MCF 10A (cell line): ENCODE results near the gene ARHGEF37. TPM values are rescaled to one million over a fixed set of nuclear protein-coding genes. Genes with fewer than 3 reads are reported as not detected.
A peak's percentile ranks its signal among the peaks of the same experiment; 100 is the strongest.

Experiments
- BruUV-seq: library from RNA; stranded (reverse); fragments of 400-500 nt; replicated peaks from 2 replicates; lab custom pipeline; 2021; lab: Mats Ljungman, UMichigan
- CTCF ChIA-PET: fragments of 300-600 bp; sonication (Branson Sonifier 250); formaldehyde crosslinking; extraction: SDS; loops from one replicate; lab custom pipeline; 2021; ENCODE audit warnings: antibody characterized with exemption, inconsistent platforms; lab: Yijun Ruan, JAX
- POLR2A ChIA-PET: fragments of 300-600, 350-650 bp; sonication (Branson Sonifier 250); formaldehyde crosslinking; extraction: SDS; loops from one replicate; lab custom pipeline; 2020; ENCODE audit warnings: antibody characterized with exemption, inconsistent platforms; lab: Yijun Ruan, JAX
- DNase-seq: peaks from one replicate; pipeline ENCODE4 v3.0.0-alpha.2; 2018; ENCODE audit not compliant: unreplicated experiment
- H3K27ac Mint-ChIP-seq: one replicate; pipeline ENCODE4 v1.8.0; 2022; ENCODE audit warnings: mild to moderate bottlenecking, low read depth, mixed read lengths; ENCODE audit not compliant: unreplicated experiment
- H3K27me3 Mint-ChIP-seq: one replicate; pipeline ENCODE4 v1.8.0; 2022; ENCODE audit warnings: mixed read lengths; ENCODE audit not compliant: insufficient read depth, unreplicated experiment
- H3K36me3 Mint-ChIP-seq: one replicate; pipeline ENCODE4 v1.8.0; 2022; ENCODE audit warnings: mild to moderate bottlenecking, moderate library complexity, mixed read lengths; ENCODE audit not compliant: insufficient read depth, unreplicated experiment
- H3K4me1 Mint-ChIP-seq: one replicate; pipeline ENCODE4 v1.8.0; 2022; ENCODE audit warnings: mixed read lengths; ENCODE audit not compliant: insufficient read depth, unreplicated experiment
- H3K4me3 Mint-ChIP-seq: one replicate; pipeline ENCODE4 v1.8.0; 2022; ENCODE audit warnings: mild to moderate bottlenecking, moderate library complexity, mixed read lengths; ENCODE audit not compliant: unreplicated experiment
- H3K9me3 Mint-ChIP-seq: one replicate; pipeline ENCODE4 v1.8.0; 2022; ENCODE audit warnings: mixed read lengths; ENCODE audit not compliant: unreplicated experiment
- CTCF ChIP-seq: fragments of 200-600 bp; IDR thresholded peaks from one replicate; pipeline ENCODE4 v1.8.0; 2022; ENCODE audit warnings: antibody characterized with exemption, mild to moderate bottlenecking; ENCODE audit not compliant: unreplicated experiment
- intact Hi-C: fragments of 100-400 bp; cut with micrococcal nuclease; formaldehyde crosslinking; loops from 2 replicates; pipeline ENCODE4 v1.14.1; 2022
- total RNA-seq: library from RNA; stranded (reverse); gene quantifications from 2 replicates; pipeline ENCODE4 v1.2.3, GENCODE V29; 2022

Gene ARHGEF37
- total RNA-seq, 1 experiment from 2014 or later = 3.9 TPM

- H3K27me3 Mint-ChIP-seq = no peaks in the 10 kb centered on the region
- ChIA-PET CTCF (interaction anchor here (0.8 to 1.4 kb wide), 4 partner anchors 8 to 224 kb away, joined by 3 to 5 read pairs (median 3); no protein-coding TSS in a partner anchor), POLR2A (interaction anchor here (0.6 to 1.9 kb wide), 3 partner anchors 9 to 78 kb away, joined by 3 to 7 read pairs (median 3); no protein-coding TSS in a partner anchor)
- intact Hi-C loops = no loop called here
- no peak overlapping the region for H3K4me3 Mint-ChIP-seq
- no peak for DNase-seq
- H3K36me3 Mint-ChIP-seq = peaks cover 14% of the 10 kb centered on the region
- BruUV-seq = no TSS peak
- no peak for TF ChIP-seq CTCF
- peaks cover 16% of the 10 kb centered on the region for H3K4me1 Mint-ChIP-seq
- H3K9me3 Mint-ChIP-seq = no peaks in the 10 kb centered on the region
- no peak overlapping the region for H3K27ac Mint-ChIP-seq
These were observed 46.9 kb downstream of the ARHGEF37 start for GRCh38 chr5:149628221-149628620.

- Mint-ChIP-seq H3K9me3 (no peaks in the 10 kb centered on the region), H3K4me3 (no peak overlapping the region), H3K36me3 (peaks cover 14% of the 10 kb centered on the region), H3K27me3 (no peaks in the 10 kb centered on the region), H3K4me1 (peaks cover 23% of the 10 kb centered on the region), H3K27ac (peak overlapping the region; percentile 20)
- no TSS peak for BruUV-seq
- ChIA-PET CTCF (interaction anchor here (0.6 to 1.4 kb wide), 6 partner anchors 8 to 351 kb away, joined by 3 to 5 read pairs (median 3); no protein-coding TSS in a partner anchor), POLR2A (interaction anchor here (1.5 to 1.9 kb wide), 2 partner anchors 9 to 20 kb away, joined by 3 to 7 read pairs; no protein-coding TSS in a partner anchor)
- no peak for DNase-seq
- TF ChIP-seq CTCF = no peak
- intact Hi-C loops = no loop called here
These were observed 47.6 kb downstream of the ARHGEF37 start for GRCh38 chr5:149628846-149629388.

GRCh38 chr5:149629421-149629820, 48.1 kb downstream of the ARHGEF37 start:
- CTCF ChIA-PET = interaction anchor here (0.7 to 0.9 kb wide), 2 partner anchors 193 to 350 kb away, joined by 3 read pairs; no protein-coding TSS in a partner anchor
- POLR2A ChIA-PET = interaction anchor here (1.5 to 1.9 kb wide), 2 partner anchors 10 to 20 kb away, joined by 3 to 7 read pairs; no protein-coding TSS in a partner anchor

More at GRCh38 chr5:149629421-149629820, 48.1 kb downstream of the ARHGEF37 start:
- intact Hi-C loops = no loop called here
- Mint-ChIP-seq H3K36me3 (peaks cover 14% of the 10 kb centered on the region), H3K9me3 (no peaks in the 10 kb centered on the region), H3K27ac (peak overlapping the region; percentile 20), H3K4me1 (peaks cover 28% of the 10 kb centered on the region), H3K27me3 (no peaks in the 10 kb centered on the region), H3K4me3 (no peak overlapping the region)
- BruUV-seq = no TSS peak
- no peak for TF ChIP-seq CTCF
- DNase-seq = no peak
